Fibroblast of skin of right quadriceps (primary cell): ENCODE results near the gene RGS6.

Source experiments
- DNase-seq: peaks from one replicate; pipeline ENCODE4 v3.0.0-alpha.2; 2013

Gene RGS6

DNA sequence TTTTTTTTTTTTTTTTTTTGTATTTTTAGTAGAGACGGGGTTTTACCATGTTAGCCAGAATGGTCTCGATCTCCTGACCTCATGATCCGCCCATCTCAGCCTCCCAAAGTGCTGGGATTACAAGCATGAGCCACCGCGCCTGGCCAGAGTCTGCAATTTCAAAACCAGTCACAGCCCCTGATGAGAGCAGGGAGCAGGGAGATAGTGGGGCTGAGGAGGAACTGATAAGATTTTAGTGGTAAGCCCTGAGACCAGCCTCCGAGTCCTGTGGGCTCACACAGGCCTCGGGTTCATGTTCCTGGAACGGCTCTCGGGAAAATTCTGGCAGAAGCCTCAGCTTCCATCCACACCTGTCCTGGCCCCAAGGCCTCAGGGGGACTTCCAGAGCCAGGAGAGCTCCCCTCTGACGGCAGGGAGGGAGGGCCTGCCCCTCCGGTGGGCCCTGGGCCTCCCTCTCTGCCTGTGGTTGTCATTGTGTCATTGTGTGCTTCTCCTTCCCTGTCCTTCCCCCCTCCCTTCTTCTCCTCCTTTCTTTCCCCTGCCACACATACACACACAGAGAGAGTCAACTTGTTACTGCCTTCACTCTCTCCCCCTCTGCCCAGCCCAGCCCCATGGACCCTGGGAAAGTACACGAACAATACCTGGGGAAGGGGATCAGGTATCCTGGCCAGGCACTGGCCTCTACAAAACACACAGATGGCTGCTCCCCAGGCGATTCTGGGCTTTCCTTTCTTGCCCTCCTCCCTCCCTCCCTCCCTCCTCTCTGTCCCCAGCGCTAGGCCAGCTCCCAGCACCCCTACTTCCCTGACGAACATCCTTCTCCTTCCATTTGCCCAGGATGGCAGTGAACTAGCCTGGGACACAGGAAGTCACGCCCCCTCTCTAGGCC, 667.6 kb downstream of the RGS6 start:
- DNase-seq = no peak

GRCh38 chr14:72600551-72601330, 668.5 kb downstream of the RGS6 start:
- DNase-seq = no peak

GRCh38 chr14:72603639-72604038, 671.4 kb downstream of the RGS6 start:
- DNase-seq = no peak

DNA sequence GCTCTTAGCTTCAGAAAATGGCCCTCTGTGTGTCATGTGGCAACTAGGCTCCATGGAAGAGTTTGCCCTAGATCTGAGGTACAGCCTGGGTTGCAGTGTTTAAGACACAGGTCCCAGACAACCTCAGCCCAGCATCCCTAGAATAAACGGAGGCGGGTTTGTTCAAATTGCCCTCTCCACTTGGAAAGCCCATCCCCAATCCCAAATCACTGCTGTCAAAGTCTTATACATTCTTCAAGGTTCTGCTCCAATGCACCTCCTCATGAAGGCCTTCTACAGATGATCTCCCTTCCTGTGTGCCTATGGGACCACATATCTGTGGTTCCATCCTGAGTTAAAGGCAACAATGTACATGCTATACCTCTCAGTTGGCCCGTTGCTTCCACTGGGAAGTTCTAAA, 671.9 kb downstream of the RGS6 start:
- DNase-seq = no peak

GRCh38 chr14:72605096-72605920, 673.1 kb downstream of the RGS6 start:
- DNase-seq = no peak

- DNase-seq = no peak
These were observed 673.6 kb downstream of the RGS6 start for GRCh38 chr14:72605921-72606220.

- DNase-seq = no peak
These were observed 674.6 kb downstream of the RGS6 start for GRCh38 chr14:72606879-72607278.

DNA sequence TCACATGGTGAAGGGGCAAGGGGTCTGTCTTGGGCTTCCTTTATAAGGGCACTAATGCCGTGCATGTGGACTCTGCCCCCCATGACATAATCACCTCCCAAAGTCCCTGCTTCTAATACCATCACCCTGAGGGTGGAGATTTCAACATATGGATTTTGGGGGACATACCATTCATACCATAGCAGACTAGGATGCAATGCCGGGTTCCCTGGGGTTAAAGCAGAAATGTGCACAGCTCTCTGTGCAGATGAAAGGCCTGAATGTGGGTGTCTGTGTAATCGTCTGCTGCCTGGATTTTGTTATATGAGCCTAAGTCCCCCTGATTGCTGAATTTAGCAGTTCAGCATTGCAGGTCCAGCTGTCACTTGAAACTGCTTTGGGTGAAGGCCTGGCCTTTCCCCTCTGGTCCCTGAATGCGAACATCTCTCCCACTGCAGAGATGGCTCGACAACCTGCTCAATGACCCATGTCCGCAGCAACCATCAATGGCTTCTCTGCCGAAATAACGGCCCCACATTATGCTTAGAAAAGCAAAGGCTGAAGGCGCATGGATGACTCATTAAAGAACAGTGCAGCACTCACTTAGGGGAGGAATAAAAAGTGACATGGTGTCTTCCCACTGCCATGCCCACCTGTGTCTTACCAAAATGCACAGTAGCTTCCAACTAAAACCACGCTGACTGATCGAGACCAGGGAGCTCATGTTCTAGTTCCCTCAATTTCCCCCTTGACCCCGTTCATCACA, 675.3 kb downstream of the RGS6 start:
- peak; percentile 68 for DNase-seq

GRCh38 chr14:72608391-72609204, 676.4 kb downstream of the RGS6 start:
- DNase-seq = peak; percentile 96

DNA sequence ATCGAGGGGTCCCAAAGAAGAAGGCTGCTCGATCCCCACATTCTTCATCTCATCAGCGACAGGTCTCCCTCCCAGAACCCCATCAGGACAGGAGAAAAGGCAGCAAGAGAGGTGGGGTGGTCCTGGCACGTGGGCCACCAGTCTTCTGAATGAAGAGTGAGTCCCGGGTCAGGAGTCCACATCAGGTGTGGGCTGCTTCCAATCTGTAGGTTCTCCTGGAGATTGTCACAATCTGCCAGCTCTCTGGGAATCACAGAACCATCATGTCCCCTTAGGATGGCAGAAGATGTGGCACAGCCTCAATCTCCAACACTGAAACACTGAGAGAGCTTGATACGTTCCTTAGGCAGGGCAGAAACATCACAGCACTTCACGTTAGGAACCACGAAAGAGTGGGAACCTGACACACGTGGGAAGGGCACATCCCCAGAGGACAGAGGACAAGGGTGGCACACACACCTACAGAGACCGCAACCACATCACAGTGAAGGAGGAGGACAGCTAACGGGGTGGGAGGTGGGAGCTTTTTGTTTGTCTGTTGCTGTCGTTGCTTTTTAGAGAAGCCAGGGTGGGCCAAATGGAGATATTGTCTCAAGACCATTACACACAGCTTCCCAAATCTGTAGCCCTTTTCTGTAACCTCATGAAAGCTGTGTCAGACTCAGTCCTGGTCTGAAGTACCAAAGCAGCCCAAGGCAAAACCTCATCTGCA, 677.1 kb downstream of the RGS6 start:
- DNase-seq = no peak

- DNase-seq = no peak
These were observed 678.0 kb downstream of the RGS6 start for GRCh38 chr14:72610096-72610830.

DNA sequence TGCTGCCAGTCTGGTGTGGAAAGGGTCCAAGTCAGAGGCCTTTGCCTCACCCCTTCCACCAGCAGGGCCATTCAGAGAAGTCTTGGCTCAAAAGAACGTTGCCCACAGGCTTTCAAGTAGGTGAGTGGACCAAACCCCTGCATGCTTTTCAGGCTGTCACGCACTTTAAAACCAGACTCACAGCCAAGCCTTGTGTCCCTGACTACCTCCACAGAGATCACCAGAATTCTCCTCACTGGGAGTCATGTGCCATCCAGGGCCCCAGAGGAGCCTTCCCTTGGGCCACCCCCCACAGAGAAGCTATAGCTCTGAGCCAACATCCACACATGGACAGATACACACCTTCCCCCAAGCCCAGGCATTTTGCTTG, 678.6 kb downstream of the RGS6 start:
- no peak for DNase-seq

- DNase-seq = no peak
These were observed 679.3 kb downstream of the RGS6 start for GRCh38 chr14:72611506-72611905.

GRCh38 chr14:72612041-72612440, 679.8 kb downstream of the RGS6 start:
- DNase-seq = no peak

DNA sequence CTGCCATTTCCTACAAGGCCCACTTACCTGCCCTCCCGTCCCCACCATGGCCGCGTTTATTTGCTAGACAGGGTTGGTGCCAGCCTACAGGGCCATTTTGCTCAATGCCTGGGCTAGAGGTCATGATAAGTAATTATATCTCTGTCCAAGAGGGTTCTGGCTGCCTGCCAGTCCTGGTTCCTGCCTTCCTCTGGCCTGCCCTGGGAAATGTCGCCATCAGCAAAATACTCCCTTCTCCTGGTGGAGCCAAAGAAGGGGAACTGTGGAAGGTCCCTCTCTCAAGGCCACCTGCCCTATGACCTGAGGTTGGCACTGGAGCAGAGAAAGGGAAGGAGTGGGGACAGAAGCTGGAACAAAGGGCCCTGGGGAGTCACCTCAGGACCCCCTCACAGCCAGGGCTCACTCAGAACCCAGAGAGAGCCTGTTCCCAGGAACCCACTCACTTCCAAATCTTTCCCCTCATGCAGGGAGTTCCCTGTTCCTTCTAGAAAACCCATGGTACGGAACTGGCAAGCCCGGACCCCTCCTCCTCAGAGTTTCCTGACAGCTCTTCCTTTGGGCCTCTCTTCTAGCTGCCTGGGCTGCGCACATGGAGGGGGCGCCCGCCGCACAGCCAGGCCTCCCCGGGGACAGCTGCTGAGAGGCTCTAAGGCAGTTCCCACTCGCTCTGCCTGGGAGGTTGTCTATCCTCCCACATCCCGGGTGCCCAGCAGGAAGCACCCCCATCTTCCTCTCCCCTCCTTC, 681.2 kb downstream of the RGS6 start:
- DNase-seq = no peak

DNA sequence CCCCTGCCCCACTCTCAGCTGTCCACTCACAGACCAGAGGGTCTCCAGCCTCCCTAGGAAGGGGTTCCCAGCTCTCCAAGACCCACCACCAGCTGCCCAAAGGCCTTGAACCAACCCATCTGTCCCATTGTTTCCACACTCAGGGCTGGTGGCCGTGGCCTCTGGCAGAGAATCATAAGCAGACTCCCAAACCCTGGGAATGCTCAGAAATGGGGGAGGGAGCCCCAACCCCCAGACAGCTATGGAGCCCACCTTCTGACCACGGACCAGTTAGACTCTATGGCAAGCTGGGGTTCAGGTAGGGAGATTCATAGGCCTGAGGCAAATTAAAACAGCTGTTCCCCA, 681.7 kb downstream of the RGS6 start:
- no peak for DNase-seq

DNA sequence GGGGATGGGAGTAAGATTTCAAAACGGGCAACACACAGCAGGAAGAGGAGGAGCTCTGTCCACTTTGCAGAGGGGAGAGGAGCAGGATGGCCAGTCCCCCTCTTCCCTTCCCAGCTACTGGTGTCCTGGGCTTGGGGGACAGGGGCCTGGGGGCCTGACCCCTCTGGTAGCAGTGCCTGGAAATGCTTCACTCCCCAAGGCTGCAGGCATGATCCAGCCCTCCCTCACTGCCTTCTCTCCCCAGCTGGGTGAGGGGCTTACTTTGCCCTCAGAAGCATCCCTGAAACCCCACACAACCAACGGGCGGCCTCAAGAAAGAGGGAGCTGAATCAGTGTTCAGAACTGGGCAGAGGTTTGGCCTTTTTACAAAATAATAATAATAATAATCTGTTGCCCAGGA, 682.1 kb downstream of the RGS6 start:
- no peak for DNase-seq

GRCh38 chr14:72614891-72615415, 682.7 kb downstream of the RGS6 start:
- no peak for DNase-seq

- peak; percentile 69 for DNase-seq
These were observed 683.4 kb downstream of the RGS6 start for GRCh38 chr14:72615451-72616121.
